NCI-H2171 (cell line): Measurements from ENCODE around the gene UBE2D2.

ENCODE experiments used
- DNase-seq: peaks from one replicate; lab custom pipeline; 2025; lab: John Stamatoyannopoulos, UW

Gene UBE2D2

GRCh38 chr5:139660923-139661814 lies 100.0 kb downstream of the UBE2D2 start:
- DNase-seq = no peak

- no peak for DNase-seq
Measured at GRCh38 chr5:139662617-139663016, 101.5 kb downstream of the UBE2D2 start.

GRCh38 chr5:139663207-139664085 lies 102.3 kb downstream of the UBE2D2 start:
- no peak for DNase-seq

GRCh38 chr5:139664086-139664693 lies 103.1 kb downstream of the UBE2D2 start:
- DNase-seq = no peak

- DNase-seq = no peak
Measured at GRCh38 chr5:139664727-139665351, 103.7 kb downstream of the UBE2D2 start.

GRCh38 chr5:139665626-139666025 lies 104.5 kb downstream of the UBE2D2 start:
- DNase-seq = no peak

- no peak for DNase-seq
Measured at GRCh38 chr5:139666551-139666950, 105.4 kb downstream of the UBE2D2 start.

GRCh38 chr5:139667001-139667729 lies 106.0 kb downstream of the UBE2D2 start:
- DNase-seq = no peak

- DNase-seq = no peak
Measured at GRCh38 chr5:139667730-139668063, 106.6 kb downstream of the UBE2D2 start.

- no peak for DNase-seq
Measured at GRCh38 chr5:139668064-139668880, 107.1 kb downstream of the UBE2D2 start.

- DNase-seq = no peak
Measured at GRCh38 chr5:139668924-139669661, 108.0 kb downstream of the UBE2D2 start.

- DNase-seq = no peak
Measured at GRCh38 chr5:139669662-139670368, 108.7 kb downstream of the UBE2D2 start.

GRCh38 chr5:139670369-139671095 lies 109.4 kb downstream of the UBE2D2 start:
- DNase-seq = no peak

GRCh38 chr5:139671096-139671841 lies 110.1 kb downstream of the UBE2D2 start:
- DNase-seq = no peak

- no peak for DNase-seq
Measured at GRCh38 chr5:139675213-139675612, 114.1 kb downstream of the UBE2D2 start.

- no peak for DNase-seq
Measured at GRCh38 chr5:139675825-139676224, 114.7 kb downstream of the UBE2D2 start.

- no peak for DNase-seq
Measured at GRCh38 chr5:139676406-139676805, 115.3 kb downstream of the UBE2D2 start.
